GM06990 (cell line): ENCODE results near the gene CRYBA2.

Source experiments
- DNase-seq: peaks from one replicate; pipeline ENCODE4 v3.0.0-alpha.2; 2011; ENCODE audit not compliant: insufficient read length; ENCODE audit errors: extremely low read depth
- H3K27me3 ChIP-seq: replicated peaks from 2 replicates; pipeline ENCODE4 v1.6.0; 2011; ENCODE audit warnings: low read length; ENCODE audit not compliant: control insufficient read depth, insufficient read depth
- H3K36me3 ChIP-seq: 2 replicates; pipeline ENCODE4 v1.5.1; 2011; ENCODE audit warnings: low read length; ENCODE audit not compliant: control insufficient read depth, insufficient read depth
- H3K4me3 ChIP-seq: replicated peaks from 2 replicates; pipeline ENCODE4 v1.5.1; 2011; ENCODE audit warnings: low read depth, mild to moderate bottlenecking, control low read depth, low read length
- TF ChIP-seq, protein P1 (sequence below): IDR thresholded peaks from 2 replicates; pipeline ENCODE4 v1.5.1; 2011; ENCODE audit warnings: low read length, control low read depth, mild to moderate bottlenecking, inconsistent platforms; ENCODE audit not compliant: insufficient read depth, poor library complexity, severe bottlenecking

Gene CRYBA2

DNA sequence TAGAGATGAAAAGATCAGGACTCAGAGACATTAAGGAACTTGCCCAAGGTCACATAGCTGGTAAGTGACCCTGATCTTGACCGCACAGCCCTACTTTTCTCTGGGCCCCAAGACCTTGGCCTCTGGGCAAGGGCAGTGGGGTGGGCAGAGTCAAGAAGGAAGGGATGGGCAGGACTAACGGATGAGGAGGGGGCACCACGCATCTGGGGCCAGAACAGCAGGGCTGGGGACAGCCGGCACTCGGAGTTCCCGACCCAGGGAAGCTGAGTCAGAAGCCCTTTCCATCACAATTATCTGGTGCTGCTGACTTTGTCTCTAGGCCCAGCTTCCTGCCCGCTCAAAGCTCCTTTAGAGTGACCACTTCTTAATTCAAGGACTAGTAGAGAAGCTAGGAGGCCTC lies 33.7 kb upstream of the CRYBA2 start:
- Histone ChIP-seq H3K27me3 (no peaks in the 10 kb centered on the region), H3K4me3 (no peak overlapping the region), H3K36me3 (no peaks in the 10 kb centered on the region)
- no peak for DNase-seq
- TF ChIP-seq, protein P1, sequence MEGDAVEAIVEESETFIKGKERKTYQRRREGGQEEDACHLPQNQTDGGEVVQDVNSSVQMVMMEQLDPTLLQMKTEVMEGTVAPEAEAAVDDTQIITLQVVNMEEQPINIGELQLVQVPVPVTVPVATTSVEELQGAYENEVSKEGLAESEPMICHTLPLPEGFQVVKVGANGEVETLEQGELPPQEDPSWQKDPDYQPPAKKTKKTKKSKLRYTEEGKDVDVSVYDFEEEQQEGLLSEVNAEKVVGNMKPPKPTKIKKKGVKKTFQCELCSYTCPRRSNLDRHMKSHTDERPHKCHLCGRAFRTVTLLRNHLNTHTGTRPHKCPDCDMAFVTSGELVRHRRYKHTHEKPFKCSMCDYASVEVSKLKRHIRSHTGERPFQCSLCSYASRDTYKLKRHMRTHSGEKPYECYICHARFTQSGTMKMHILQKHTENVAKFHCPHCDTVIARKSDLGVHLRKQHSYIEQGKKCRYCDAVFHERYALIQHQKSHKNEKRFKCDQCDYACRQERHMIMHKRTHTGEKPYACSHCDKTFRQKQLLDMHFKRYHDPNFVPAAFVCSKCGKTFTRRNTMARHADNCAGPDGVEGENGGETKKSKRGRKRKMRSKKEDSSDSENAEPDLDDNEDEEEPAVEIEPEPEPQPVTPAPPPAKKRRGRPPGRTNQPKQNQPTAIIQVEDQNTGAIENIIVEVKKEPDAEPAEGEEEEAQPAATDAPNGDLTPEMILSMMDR: no peak

DNA sequence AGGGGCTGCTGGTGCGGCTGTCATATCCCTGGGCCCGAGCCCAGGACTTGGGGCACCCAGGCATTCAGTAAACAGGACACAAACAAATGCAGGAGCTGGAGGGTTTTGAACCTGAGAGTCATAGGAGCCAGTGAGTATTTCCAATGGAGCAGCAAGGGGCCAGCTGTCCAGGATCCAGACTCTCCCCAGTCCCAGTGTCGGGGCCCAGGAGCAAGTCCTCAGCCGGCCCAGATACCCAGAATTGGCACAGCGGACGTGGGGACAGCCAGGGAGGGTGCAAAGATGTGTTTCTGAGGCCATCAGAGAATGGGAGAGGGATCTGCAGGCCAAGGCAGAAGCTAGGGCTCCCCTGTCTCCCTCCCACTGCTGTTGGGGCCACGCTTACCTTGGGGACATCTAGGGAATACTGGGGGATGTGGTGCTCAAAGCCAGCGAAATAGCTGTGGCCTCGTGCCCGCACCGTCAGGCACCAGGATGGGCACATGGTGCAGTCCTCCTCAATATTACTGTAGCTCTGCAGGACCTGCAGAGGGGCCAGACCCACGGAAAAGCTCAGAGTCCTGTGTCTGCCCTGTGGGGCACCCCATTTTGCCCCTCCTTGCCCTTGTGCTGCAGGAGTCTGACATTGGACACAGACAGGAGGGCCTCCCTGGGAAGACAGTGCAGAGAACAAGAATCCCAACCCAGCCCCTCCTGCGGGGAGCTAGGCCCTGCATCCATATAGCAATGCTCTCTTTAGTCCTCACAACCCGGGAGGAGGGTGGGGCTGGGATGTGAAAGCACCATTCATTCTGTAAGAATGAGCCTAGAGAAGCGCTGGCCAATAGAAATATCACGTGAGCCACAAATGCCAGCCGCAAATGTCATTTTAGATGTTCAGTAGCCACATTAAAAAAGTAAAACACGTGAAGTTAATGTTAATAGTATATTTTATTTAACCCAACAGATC lies 32.7 kb upstream of the CRYBA2 start:
- no peak for DNase-seq
- H3K36me3 ChIP-seq: no peaks in the 10 kb centered on the region
- peaks cover 1% of the 10 kb centered on the region; the same call in 1 of the 2 replicates for H3K27me3 ChIP-seq
- TF ChIP-seq, protein P1: no peak
- no peak overlapping the region for H3K4me3 ChIP-seq

GRCh38 chr2:219024059-219024458 lies 30.8 kb upstream of the CRYBA2 start:
- peaks cover 1% of the 10 kb centered on the region; the same call in 1 of the 2 replicates for H3K27me3 ChIP-seq
- no peak for DNase-seq
- no peak overlapping the region for H3K4me3 ChIP-seq
- TF ChIP-seq, protein P1: no peak
- H3K36me3 ChIP-seq: no peaks in the 10 kb centered on the region

DNA sequence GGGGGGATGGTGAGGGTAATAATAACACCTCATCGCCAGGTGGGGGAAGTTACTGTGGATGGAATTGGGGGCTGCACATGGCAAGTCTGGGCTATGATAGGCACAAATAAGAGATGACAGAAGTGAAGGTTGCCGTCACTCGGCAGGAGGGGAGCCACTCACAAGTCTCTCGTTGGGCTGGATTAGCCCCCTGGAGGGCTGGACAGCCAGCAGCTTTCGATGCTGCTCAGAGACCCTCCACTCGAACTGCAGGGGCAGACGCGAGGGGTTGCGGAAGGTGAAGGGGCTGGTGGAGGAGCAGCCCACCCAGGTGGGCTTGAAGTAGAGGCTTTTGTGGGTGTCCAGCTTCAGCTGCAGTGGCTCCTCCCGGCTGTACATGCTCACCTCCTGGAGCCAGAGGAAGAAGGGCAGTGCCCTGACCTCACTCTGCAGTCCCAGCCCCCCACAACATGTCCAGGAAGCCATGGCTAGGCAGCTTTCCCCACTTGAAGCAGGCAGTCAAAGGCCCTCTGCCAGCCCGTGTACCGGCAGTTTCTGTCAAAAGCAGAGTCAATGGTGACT lies 29.9 kb upstream of the CRYBA2 start:
- H3K4me3 ChIP-seq: no peak overlapping the region
- TF ChIP-seq, protein P1: no peak
- DNase-seq: no peak

DNA sequence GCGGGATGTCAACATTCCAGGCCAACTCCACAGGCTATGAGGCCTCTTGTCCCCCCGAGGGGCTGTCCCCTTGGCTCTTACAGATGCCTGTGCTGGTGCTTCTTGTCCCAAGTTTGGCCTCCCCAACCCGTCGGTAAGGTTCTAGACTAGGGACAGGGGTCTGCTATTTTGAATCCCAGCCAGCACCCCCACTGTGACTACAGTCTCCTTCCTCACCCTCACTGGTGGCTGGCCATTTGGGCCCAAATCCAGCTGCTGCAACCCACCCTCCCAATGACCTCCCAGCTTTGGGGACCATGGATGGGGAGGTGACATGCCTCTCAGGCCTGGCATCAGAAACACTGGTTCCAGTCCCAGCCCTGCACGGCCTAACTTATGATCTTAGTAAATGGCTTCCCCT lies 29.4 kb upstream of the CRYBA2 start:
- Histone ChIP-seq H3K4me3 (no peak overlapping the region), H3K36me3 (no peaks in the 10 kb centered on the region), H3K27me3 (peaks cover 1% of the 10 kb centered on the region; the same call in 1 of the 2 replicates)
- TF ChIP-seq, protein P1: no peak
- DNase-seq: no peak

More for the DNA sequence above, 29.9 kb upstream of the CRYBA2 start:
- no peaks in the 10 kb centered on the region for H3K36me3 ChIP-seq
- peaks cover 1% of the 10 kb centered on the region; the same call in 1 of the 2 replicates for H3K27me3 ChIP-seq
